T47D (cell line): ENCODE results near the gene SKI.

Experiments
- DNase-seq, 2 experiments: peaks; one replicate each; pipeline versions ENCODE4 v3.0.0 to v3.0.0-alpha.2; 2011 to 2012; ENCODE audit warnings: low read depth in 1 of 2, low spot score in 1 of 2
- JUND ChIP-seq: IDR thresholded peaks from 2 replicates; pipeline ENCODE4 v1.6.1; 2012; ENCODE audit warnings: low read depth
- in situ Hi-C: cut with HindIII; loops from 2 replicates; pipeline ENCODE4 v1.10.0; 2016; ENCODE audit warnings: low sequenced_read_pairs, low pct_unique_long_range_greater_than_20kb

SKI gene

DNA sequence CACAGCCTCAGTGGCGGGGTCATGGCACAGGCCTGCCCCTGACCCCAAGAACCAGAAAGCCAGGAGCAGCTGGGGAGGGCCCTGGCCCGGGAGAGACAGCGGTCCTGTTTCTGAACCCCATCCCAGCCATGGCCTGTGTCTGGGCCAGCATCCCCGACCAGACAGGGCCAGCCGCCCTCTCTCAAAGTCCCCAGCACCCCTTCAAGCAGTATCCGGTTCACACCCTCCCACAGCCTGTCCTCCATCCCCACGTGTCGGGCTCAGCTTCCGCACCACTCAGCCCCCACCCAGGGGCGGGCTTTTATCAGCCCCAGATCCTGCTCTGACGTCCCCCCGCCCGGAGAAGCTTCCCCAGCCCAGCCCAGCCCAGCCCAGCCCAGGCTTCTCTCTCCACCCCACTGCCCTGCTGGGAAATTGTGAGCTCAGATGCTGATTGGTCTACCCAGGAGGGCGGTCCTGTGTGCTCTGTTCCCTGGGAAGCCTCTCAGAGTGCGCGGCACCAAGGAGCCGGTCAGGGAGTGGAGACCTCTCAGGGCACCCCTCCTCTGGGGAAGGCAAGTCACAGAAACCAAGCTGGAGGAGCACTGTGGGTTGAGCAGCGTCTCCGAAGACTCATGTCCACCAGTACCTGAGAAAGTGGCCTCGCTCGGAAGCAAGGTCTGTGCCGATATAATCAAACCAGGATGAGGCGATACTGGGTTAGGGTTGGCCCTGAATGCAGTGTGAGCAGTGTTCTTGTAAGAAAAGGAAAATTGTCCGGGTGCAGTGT, 28.9 kb upstream of the SKI start:
- no peak for DNase-seq
- in situ Hi-C loops = no loop called here
- TF ChIP-seq JUND = no peak

GRCh38 chr1:2200308-2200943, 27.7 kb upstream of the SKI start:
- DNase-seq = no peak
- in situ Hi-C loops = no loop called here
- no peak for TF ChIP-seq JUND

DNA sequence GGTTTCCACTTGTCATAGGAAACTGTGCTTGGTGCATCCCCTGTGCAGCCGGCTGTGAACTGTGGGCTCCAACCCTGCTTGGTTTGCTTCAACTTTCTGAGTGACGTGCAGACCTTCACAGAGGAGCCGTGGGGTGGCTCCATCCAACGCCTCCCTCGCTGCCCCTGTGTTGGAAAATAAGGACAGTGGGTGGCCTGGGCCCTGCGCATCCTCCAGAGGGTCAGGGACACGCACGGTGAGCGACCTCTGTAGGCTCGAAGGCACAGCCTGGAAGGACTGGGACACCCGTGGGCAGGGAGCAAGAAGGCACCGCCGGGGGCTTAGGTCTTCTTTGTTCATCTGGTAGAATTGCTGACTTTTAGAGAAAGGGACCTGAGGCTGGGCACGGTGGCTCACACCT, 27.1 kb upstream of the SKI start:
- no peak for DNase-seq
- TF ChIP-seq JUND = no peak
- in situ Hi-C loops = no loop called here

- DNase-seq = no peak
- in situ Hi-C loops = no loop called here
- TF ChIP-seq JUND = no peak
Measured at GRCh38 chr1:2202008-2202575, 26.0 kb upstream of the SKI start.

- DNase-seq = no peak
- no peak for TF ChIP-seq JUND
- in situ Hi-C loops = no loop called here
Measured at GRCh38 chr1:2202843-2203601, 25.1 kb upstream of the SKI start.

DNA sequence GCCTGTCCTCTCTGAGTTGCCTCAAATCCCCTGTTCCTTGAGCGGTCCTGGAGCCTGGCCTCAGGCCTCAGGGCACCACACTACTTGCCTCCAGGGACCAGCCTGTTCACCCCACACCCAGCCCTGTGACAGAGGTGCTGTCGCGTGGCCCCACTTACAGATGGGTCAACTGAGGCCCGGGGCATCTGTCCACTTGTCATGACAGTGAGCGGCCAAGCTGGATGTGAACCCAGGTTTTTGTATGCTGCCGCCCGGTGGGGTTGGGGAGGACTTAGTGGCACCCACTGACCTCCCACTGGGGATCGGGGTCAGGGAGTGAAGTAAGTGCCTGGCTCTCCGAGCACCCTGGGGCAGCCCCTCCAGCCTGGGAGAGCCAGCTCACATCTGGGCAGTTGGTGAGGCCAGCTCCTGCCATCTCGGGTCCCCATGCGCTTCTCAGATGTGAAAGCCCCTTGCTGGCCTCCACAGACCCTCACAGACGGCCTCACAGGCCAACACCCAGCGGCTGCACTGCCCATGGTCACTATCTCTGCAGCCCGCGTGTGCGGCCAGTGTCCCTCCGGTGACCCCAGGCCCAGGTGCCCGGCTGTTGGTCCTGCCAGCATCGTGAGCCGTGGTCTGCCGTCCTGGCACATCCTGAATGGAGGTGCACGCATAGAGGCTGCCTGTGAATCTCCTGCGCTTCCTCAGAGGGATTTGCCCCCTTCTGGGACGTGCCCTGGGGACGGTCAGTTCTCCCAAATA, 24.3 kb upstream of the SKI start:
- no peak for DNase-seq
- no peak for TF ChIP-seq JUND
- in situ Hi-C loops = no loop called here

DNA sequence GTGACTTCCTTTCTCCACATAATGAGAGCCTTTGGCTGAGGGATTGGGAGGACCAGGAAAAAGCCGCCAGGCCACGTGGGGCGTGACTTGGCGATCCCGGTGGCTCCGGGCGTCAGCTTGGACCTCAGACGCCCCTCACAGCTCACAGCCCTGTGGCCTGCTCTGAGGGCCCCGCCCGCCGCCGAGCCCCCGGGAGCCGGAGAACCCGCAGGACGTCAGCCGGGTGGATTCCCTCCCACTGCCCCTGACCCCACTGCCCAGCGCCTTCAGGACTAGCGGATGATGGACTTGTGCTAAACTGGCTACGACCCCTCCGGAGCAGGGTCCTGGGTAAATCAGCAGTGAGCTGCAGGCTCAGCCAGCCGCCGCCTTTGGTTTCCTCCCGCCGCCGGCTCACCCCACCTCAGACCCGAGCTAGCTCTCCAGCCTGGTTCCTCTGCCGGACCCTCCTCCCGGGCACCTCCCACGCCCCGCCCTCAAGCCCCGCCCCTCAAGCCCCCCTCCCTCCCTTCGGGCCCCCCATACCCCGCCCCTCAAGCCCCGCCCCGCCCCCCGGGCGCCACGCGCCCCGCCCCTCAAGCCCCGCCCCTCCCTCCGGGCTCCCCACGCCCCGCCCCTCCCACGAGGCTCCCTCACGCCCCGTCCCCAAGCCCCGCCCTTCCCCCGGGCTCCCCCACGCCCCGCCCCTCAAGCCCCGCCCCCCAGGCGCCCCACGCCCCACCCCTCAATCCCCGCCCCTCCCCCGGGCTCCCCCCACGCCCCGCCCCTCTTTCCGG, 23.5 kb upstream of the SKI start:
- peak; percentile 63 to 73 for DNase-seq
- in situ Hi-C loops = no loop called here
- no peak for TF ChIP-seq JUND

GRCh38 chr1:2205191-2205952, 22.7 kb upstream of the SKI start:
- in situ Hi-C loops = no loop called here
- TF ChIP-seq JUND = no peak
- DNase-seq = peak; percentile 77 to 91

DNA sequence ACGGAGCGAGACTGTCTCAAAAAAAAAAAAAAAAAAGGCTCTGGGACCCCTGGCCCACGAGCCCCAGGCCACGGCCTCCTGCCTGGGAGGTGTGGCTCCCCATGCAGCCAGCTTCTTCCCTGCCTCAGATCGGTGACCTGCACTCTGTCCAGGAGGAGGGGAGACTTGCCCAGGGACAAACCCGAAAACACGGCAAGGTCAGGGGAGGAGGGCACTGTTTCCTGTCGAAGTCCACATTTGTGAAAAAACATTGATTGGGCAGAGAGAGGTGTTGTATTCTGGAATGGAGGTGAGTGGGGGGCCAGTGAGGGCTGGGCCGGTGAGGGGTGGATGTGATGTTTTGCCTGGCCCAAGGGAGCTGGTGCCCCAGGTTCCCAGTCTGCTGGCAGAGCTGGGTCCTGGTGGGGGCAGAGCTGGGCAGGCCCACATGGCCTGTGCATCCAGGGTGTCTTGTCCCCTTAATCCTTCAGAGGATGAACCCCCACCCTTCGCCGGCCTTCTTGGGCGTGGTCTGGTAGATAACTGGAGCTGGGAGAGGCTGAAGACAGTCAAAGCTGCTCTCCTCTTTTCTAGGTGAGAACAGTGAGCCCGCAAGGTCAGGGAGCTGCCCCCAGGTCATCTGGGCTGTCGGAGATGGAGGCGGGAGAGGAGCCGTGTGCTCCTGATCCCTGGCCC, 21.2 kb upstream of the SKI start:
- no peak for TF ChIP-seq JUND
- no peak for DNase-seq
- in situ Hi-C loops = no loop called here
